ENCODE measurements around the gene PNMA6A. TPM values are rescaled to one million over a fixed set of nuclear protein-coding genes. Genes with fewer than 3 reads are reported as not detected.
"Not testable (repeated sequence)": the region's sequence is repeated elsewhere in the genome, so short reads cannot be mapped to it uniquely, and the experiment has no call there.

Gene PNMA6A
- total and polyA plus RNA-seq, 2 donors (not counting 1 experiment from before 2014, with no cell fraction given): 0.85 to 3.3 TPM

DNA sequence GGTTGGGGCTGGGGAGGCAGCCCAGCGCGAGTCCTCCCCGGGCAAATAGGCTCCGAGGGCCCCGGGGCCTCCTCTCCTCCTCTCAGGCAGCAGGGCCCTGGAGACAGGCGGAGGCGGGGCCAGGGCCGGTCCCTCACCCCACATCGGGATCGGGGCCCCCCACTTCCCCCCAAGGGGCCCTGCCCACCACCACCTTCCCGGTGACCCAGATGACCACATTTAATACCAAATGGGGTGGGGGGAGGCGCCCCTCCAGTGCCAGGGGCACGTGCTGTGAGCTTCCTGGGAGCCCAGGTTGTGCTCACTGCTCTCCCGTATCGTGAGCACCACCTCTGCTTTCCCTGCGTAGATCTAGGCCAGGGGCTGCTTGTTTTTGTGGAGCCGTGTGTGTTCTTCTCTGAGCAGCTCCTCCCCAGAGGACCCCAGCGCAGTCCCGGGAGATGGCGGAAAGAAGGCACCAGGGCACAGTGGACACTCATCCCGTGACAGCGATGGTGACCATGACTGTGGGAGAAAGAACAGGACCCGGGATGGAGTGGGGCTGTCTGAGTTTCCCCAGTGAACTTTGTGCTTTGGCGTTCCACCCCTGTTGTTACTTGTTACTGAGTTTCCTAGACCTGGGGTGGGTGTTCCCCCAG is 2.1 kb downstream of the PNMA6A start:
- H3K4me3 ChIP-seq (replicated peaks in 1 of 4; ENCODE audit: control extremely low read depth in 1 of 4, insufficient read depth in 1 of 4, low read depth in 3 of 4, low read length in 4 of 4): no peak overlapping the region
- no peak overlapping the region for H3K27ac ChIP-seq (ENCODE audit: insufficient read depth, low read length)
- no peaks in the 10 kb centered on the region for H3K4me1 ChIP-seq (ENCODE audit: control insufficient read depth, extremely low read depth, insufficient read depth, low read length)
- no peaks in the 10 kb centered on the region for H3K27me3 ChIP-seq (ENCODE audit: control insufficient read depth, insufficient read depth, low read length)
- H3K9me3 ChIP-seq (ENCODE audit: control insufficient read depth, insufficient read depth, low read depth, low read length): no peaks in the 10 kb centered on the region
- no peaks in the 10 kb centered on the region for H3K36me3 ChIP-seq (ENCODE audit: control insufficient read depth, insufficient read depth, low read length)
- no peaks in the 10 kb centered on the region for H4K20me1 ChIP-seq (ENCODE audit: control insufficient read depth, extremely low read depth, insufficient read depth, low read length)
- H3K79me2 ChIP-seq (ENCODE audit: control insufficient read depth, insufficient read depth, low read length): no peaks in the 10 kb centered on the region
- no peak for TF ChIP-seq EZH2 (IDR thresholded peaks at IDR 0.05; ENCODE audit: low read length, missing control alignments)
- TF ChIP-seq, protein P1, sequence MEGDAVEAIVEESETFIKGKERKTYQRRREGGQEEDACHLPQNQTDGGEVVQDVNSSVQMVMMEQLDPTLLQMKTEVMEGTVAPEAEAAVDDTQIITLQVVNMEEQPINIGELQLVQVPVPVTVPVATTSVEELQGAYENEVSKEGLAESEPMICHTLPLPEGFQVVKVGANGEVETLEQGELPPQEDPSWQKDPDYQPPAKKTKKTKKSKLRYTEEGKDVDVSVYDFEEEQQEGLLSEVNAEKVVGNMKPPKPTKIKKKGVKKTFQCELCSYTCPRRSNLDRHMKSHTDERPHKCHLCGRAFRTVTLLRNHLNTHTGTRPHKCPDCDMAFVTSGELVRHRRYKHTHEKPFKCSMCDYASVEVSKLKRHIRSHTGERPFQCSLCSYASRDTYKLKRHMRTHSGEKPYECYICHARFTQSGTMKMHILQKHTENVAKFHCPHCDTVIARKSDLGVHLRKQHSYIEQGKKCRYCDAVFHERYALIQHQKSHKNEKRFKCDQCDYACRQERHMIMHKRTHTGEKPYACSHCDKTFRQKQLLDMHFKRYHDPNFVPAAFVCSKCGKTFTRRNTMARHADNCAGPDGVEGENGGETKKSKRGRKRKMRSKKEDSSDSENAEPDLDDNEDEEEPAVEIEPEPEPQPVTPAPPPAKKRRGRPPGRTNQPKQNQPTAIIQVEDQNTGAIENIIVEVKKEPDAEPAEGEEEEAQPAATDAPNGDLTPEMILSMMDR (conservative IDR thresholded peaks at IDR 0.05 in 1 of 2, IDR thresholded peaks at IDR 0.05 in 1 of 2; ENCODE audit: low read depth in 1 of 2, low read length in 2 of 2): no peak
- no peak overlapping the region for H2AFZ ChIP-seq (ENCODE audit: low read length)
- no peak overlapping the region for H3K4me2 ChIP-seq (ENCODE audit: extremely low read depth, insufficient read depth, low read length)
- no peak overlapping the region for H3K9ac ChIP-seq (ENCODE audit: insufficient read depth, low read length)
- no peak for DNase-seq (ENCODE audit: low read depth in 2 of 2)

DNA sequence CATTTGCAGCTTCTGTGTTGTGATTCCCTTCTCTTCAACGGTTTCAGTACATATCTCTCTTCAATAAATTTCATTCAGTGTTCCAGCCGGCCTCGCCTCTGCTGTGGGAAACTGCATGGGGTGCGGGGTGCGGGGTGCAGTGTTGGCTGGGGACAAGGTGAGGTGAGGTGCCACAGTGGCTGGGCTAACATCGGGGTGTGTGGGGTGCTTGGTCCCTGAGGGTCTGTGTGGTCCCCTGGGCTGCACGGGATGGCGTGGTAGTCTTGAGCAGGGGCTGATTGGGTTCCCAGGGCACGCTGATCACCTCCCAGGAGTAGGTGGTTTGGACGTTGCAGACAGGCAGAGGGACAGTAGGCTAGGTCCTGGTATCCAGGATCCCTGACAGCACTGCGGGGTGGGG is 2.7 kb downstream of the PNMA6A start:
- no peak overlapping the region for H3K4me3 ChIP-seq (replicated peaks in 1 of 4; ENCODE audit: control extremely low read depth in 1 of 4, insufficient read depth in 1 of 4, low read depth in 3 of 4, low read length in 4 of 4)
- no peaks in the 10 kb centered on the region for H3K9me3 ChIP-seq (ENCODE audit: control insufficient read depth, insufficient read depth, low read depth, low read length)
- no peak overlapping the region for H3K27ac ChIP-seq (ENCODE audit: insufficient read depth, low read length)
- no peak overlapping the region for H3K9ac ChIP-seq (ENCODE audit: insufficient read depth, low read length)
- H3K27me3 ChIP-seq (ENCODE audit: control insufficient read depth, insufficient read depth, low read length): no peaks in the 10 kb centered on the region
- no peaks in the 10 kb centered on the region for H3K79me2 ChIP-seq (ENCODE audit: control insufficient read depth, insufficient read depth, low read length)
- no peak for DNase-seq (ENCODE audit: low read depth in 2 of 2)
- H3K4me1 ChIP-seq (ENCODE audit: control insufficient read depth, extremely low read depth, insufficient read depth, low read length): no peaks in the 10 kb centered on the region
- H3K36me3 ChIP-seq (ENCODE audit: control insufficient read depth, insufficient read depth, low read length): no peaks in the 10 kb centered on the region
- no peaks in the 10 kb centered on the region for H4K20me1 ChIP-seq (ENCODE audit: control insufficient read depth, extremely low read depth, insufficient read depth, low read length)
- no peak overlapping the region for H2AFZ ChIP-seq (ENCODE audit: low read length)
- TF ChIP-seq, protein P1 (conservative IDR thresholded peaks at IDR 0.05 in 1 of 2, IDR thresholded peaks at IDR 0.05 in 1 of 2; ENCODE audit: low read depth in 1 of 2, low read length in 2 of 2): no peak
- no peak for TF ChIP-seq EZH2 (IDR thresholded peaks at IDR 0.05; ENCODE audit: low read length, missing control alignments)
- H3K4me2 ChIP-seq (ENCODE audit: extremely low read depth, insufficient read depth, low read length): no peak overlapping the region

DNA sequence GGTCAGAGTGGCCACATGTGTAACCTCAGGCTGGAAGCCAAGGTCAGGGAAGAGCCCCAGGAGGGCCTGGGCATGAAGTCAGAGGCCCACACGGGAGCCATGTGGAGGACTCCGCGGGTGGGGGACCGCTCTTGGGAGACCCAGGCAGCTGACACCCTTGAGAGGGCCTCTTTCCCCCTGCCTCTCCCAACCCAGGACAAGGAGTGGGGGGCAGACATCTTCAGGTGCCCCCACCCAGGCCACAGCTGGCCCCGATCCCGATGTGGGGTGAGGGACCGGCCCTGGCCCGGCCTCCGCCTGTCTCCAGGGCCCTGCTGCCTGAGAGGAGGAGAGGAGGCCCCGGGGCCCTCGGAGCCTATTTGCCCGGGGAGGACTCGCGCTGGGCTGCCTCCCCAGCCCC is 3.1 kb downstream of the PNMA6A start:
- no peaks in the 10 kb centered on the region for H3K4me1 ChIP-seq (ENCODE audit: control insufficient read depth, extremely low read depth, insufficient read depth, low read length)
- H3K9me3 ChIP-seq (ENCODE audit: control insufficient read depth, insufficient read depth, low read depth, low read length): no peaks in the 10 kb centered on the region
- H2AFZ ChIP-seq (ENCODE audit: low read length): no peak overlapping the region
- H3K4me3 ChIP-seq (replicated peaks in 1 of 4; ENCODE audit: control extremely low read depth in 1 of 4, insufficient read depth in 1 of 4, low read depth in 3 of 4, low read length in 4 of 4): no peak overlapping the region
- TF ChIP-seq, protein P1 (conservative IDR thresholded peaks at IDR 0.05 in 1 of 2, IDR thresholded peaks at IDR 0.05 in 1 of 2; ENCODE audit: low read depth in 1 of 2, low read length in 2 of 2): no peak
- TF ChIP-seq EZH2 (IDR thresholded peaks at IDR 0.05; ENCODE audit: low read length, missing control alignments): no peak
- DNase-seq (ENCODE audit: low read depth in 2 of 2): no peak
- no peak overlapping the region for H3K9ac ChIP-seq (ENCODE audit: insufficient read depth, low read length)
- H3K79me2 ChIP-seq (ENCODE audit: control insufficient read depth, insufficient read depth, low read length): no peaks in the 10 kb centered on the region
- no peak overlapping the region for H3K27ac ChIP-seq (ENCODE audit: insufficient read depth, low read length)
- H3K36me3 ChIP-seq (ENCODE audit: control insufficient read depth, insufficient read depth, low read length): no peaks in the 10 kb centered on the region
- no peaks in the 10 kb centered on the region for H4K20me1 ChIP-seq (ENCODE audit: control insufficient read depth, extremely low read depth, insufficient read depth, low read length)
- H3K4me2 ChIP-seq (ENCODE audit: extremely low read depth, insufficient read depth, low read length): no peak overlapping the region
- no peaks in the 10 kb centered on the region for H3K27me3 ChIP-seq (ENCODE audit: control insufficient read depth, insufficient read depth, low read length)

DNA sequence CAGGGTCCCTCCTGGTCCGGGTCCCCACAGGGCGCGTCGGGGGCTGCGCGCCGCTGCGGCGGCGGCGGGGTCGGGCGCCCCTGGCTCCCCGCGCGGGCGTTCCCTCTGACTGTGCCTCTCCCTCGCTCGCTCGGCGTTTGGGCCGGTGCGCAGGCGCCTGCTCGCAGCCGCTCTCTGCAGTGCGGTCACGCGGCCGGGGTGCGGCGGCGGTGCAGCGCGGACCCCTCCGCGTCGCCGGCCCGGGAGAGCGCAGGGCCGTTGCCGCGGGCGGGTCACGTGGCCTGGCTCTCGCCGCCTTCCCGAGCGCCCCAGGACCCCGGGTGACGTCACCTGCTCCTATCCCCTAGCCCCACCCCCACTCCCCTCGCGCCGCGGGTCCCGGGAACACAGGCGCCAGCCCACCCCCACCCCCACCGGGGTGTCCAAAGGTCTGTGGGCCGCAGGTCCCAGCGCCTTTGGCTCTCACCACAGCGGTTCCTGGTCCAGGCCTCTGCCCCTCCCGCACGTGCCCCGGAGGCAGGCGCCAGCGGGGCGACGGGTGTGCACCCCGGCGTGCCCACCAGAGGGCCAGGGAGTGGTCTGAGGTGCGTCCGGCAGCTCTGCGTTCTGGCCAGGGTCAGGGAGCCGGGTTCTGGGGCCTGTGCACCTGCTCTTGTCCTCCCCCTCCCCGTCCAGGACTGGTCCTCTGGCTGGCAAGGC is 5.3 kb downstream of the PNMA6A start:
- H3K4me3 ChIP-seq (replicated peaks in 1 of 4; ENCODE audit: control extremely low read depth in 1 of 4, insufficient read depth in 1 of 4, low read depth in 3 of 4, low read length in 4 of 4); H3K9me3 ChIP-seq (ENCODE audit: control insufficient read depth, insufficient read depth, low read depth, low read length); H3K27ac ChIP-seq (ENCODE audit: insufficient read depth, low read length); H2AFZ ChIP-seq (ENCODE audit: low read length); H4K20me1 ChIP-seq (ENCODE audit: control insufficient read depth, extremely low read depth, insufficient read depth, low read length); DNase-seq (ENCODE audit: low read depth in 2 of 2); H3K36me3 ChIP-seq (ENCODE audit: control insufficient read depth, insufficient read depth, low read length); H3K4me1 ChIP-seq (ENCODE audit: control insufficient read depth, extremely low read depth, insufficient read depth, low read length); H3K79me2 ChIP-seq (ENCODE audit: control insufficient read depth, insufficient read depth, low read length); H3K9ac ChIP-seq (ENCODE audit: insufficient read depth, low read length); H3K27me3 ChIP-seq (ENCODE audit: control insufficient read depth, insufficient read depth, low read length); H3K4me2 ChIP-seq (ENCODE audit: extremely low read depth, insufficient read depth, low read length): not testable (repeated sequence)

Measured in fibroblast of lung (primary cell).